NCI-H524 treated with DMSO at 0.1 percent for 48 hours (cell line): ENCODE data around the gene CD2AP.
"Not testable (repeated sequence)": the region's sequence is repeated elsewhere in the genome, so short reads cannot be mapped to it uniquely, and the experiment has no call there.

Experiments
- DNase-seq: peaks from one replicate; lab custom pipeline; 2025; lab: John Stamatoyannopoulos, UW

Gene CD2AP

DNA sequence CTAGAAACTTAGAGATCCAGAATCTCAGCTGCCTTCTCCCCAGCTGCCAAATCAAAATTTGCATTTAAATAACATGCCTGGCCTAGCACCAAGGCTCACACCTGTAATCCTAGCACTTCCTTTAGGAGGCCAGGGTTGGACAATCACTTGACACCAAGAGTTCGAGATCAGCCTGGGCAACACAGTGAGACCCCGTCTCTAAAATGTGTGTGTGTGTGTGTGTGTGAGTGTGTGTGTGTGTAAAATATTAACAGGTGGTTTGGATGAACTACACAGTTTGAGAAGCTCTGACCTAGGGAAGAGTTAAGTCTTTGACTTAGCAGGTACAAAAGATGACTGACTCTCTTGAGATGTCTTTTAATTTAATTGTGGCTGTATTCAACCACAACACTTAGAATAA lies 20.2 kb upstream of the CD2AP start:
- no peak for DNase-seq

DNA sequence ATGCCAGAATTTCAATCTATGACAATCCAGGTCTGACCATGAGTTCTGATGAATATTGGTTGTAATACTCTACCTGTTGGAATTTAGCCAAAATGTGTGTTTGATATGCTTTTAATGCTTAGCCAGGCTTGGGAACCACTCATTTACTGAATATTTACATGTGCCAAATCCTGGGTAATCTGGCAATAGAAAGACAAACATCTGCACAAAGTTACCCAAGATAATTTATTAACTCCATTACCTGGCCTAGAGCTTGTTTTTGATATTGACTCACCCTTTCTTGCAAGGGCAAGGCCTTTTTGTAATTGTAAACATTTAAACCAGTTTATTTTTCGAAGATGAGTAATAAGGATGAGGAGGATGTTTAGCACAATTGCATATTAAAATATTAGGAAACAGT lies 13.5 kb upstream of the CD2AP start:
- DNase-seq = no peak

DNA sequence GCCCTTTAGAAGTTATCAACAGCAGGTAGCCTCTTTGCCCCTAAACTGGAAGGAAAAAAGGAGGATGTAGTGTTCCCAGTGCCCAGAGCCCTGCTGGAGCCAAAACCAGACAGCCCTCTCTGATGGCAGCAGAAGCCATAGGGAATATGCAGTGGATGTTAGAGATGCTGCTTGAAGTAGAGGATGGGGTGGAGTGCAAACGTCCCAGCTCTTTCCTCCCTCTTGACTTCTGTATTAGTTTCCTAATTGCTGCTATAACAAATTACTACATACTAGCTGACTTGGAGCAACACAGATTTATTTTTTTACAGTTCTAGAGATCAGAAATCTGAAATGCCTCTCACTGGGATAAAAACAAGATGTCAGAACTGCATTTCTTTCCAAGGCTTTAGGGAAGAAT lies 12.5 kb upstream of the CD2AP start:
- no peak for DNase-seq

DNA sequence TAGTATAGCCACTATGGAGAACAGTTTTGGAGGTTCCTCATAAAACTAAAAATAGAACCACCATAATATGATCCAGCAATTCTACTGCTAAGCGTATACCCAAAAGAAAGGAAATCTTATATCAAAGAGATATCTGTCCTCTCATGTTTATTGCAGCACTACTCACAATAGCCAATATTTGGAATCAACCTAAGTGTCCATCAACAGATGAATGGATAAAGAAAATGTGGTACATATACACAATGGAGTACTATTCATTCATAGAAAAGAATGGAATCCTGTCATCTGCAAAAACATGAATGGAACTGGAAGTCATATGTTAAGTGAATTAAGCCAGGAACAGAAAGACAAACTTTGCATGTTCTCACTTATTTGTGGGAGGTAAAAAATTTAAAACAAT lies 5.7 kb upstream of the CD2AP start:
- DNase-seq = no peak

DNA sequence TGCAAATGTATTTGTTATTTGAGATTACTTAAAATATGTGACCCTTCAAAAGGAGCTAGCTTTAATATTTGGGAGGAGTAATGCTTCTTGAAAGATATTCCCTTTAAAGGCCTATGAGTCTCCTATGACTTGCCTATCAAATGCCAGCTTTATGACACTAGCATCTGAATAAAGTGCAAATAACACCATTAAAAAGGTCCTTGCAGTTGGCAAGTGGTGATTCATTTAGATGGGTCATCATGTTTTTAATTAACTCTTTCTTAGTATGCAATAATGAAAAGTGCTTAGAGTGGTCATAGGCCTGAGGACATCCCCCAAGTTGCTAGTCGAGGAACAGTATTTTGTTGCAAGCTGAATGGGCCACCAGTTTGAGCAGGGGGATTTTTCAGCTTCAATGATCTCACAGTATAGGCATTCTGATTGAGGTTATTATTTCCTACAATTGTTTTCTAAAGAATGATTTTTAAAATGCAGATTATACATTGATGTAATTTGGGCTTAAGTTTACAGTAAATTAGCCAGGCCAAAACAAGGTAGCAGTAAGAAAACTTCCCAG lies 3.7 kb upstream of the CD2AP start:
- DNase-seq = no peak

DNA sequence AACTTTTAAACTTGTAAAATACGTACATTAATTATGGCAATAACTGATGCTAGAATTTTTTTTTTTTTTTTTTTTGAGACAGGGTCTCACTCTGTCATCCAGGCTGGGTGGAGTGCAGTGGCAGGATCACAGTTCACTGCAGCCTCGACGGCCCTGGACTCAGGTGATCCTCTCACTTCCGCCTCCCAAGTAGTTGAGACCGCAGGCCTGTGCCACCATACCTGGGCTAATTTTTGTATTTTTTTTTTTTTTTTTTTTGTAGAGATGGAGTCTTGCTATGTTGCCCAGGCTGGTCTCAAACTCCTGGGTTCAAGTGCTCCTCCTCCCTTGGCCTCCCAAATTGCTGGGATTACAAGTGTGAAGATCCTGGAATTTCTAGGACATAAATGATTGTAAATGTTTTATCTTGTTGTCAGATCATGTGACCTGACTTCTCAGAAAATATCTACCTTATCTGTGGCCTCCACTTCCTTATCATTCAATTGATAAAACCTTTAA lies 2.2 kb upstream of the CD2AP start:
- DNase-seq = no peak

- no peak for DNase-seq
Measured at GRCh38 chr6:47476781-47477496, 650 bp upstream of the CD2AP start.

- peak; percentile 2 for DNase-seq
Measured at GRCh38 chr6:47478233-47479139, 897 bp downstream of the CD2AP start.

DNA sequence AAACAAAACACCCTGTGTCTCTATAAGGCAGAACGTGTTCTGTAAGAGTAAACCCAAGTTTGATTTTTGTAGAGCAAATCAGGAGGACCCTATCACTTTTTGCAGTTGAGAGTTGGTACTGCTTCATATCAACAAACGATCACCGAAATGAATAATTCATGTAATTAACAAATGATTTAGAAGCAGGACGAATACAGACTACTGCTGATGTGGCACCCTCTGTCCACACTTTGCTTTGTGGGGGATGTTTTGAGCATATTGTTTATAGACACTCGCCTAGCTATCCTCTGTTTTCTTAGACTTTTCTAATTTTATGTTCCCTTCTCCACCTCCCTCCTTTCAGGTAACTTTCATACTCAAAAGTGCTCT lies 1.5 kb downstream of the CD2AP start:
- no peak for DNase-seq

GRCh38 chr6:47479874-47480273 lies 2.3 kb downstream of the CD2AP start:
- no peak for DNase-seq

GRCh38 chr6:47481213-47481612 lies 3.6 kb downstream of the CD2AP start:
- not testable (repeated sequence) for DNase-seq

DNA sequence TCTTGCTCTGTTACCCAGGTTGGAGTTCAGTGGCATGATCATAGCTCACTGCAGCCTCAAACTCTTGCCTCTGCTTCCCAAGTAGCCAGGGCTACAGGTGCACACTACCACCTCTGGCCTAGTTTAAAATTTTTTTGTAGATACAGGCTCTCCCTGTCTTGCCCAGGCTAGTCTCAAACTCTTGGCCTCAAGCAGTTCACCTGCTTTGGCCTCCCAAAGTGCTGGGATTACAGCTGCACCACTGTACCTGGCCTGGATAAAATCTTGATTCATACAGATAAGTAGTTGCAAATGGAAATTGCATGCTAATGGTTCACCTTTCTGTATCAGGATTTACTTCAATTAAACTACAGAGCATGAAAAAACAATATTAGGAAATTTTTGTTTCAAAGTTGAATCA lies 4.2 kb downstream of the CD2AP start:
- no peak for DNase-seq

DNA sequence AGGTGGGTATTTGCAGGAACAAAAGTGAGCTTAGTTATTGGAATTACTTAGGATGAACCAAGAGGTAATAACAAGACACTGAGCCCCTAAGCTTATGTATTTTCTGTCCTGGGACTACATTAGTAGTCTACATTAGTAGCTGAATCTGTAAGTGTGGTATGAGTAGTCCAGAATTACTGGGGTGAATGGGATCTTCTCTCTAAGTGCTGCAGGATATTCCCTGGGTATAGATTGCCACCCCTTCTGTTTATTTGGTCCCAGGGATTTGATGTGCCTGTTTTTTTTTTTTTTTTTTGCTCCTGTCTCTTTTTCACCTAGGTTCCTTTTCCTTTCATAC lies 5.9 kb downstream of the CD2AP start:
- no peak for DNase-seq

DNA sequence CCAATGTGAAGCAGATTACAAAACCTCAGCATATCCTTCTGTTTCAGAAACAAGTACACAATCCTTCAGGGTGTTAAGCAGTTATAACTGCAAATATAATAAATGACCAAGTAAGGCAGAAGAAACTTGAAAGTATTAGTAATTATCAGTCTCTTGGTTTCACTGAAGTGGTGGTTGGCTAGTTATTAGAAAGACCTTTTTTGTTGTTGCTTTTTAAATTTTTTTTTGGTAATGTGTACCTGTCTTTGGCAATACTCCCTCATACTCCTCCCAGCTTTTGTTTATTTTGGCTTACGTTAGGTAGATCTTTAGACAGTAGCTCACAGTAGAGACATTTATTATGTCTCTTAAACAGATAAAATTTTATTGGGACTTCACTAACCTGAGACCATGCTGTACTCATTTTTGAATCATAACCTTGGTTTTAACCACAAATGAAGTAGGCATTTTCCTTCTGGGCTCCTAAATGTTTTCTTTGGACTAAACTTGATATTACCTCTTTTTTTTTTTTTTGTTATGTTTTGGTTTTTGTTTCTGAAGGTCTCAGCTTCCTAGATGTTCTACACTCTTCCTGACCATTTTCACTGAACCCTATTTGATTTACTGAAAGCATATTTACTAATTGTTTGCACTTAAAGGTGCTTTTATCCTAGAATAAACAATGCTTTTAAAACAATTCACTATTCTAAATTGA lies 6.4 kb downstream of the CD2AP start:
- DNase-seq = no peak

GRCh38 chr6:47484616-47485015 lies 7.0 kb downstream of the CD2AP start:
- no peak for DNase-seq

- no peak for DNase-seq
Measured at GRCh38 chr6:47485083-47485482, 7.5 kb downstream of the CD2AP start.

GRCh38 chr6:47485491-47486135 lies 8.0 kb downstream of the CD2AP start:
- no peak for DNase-seq

- no peak for DNase-seq
Measured at GRCh38 chr6:47489995-47490394, 12.4 kb downstream of the CD2AP start.

- DNase-seq = no peak
Measured at GRCh38 chr6:47490676-47491075, 13.1 kb downstream of the CD2AP start.

GRCh38 chr6:47492355-47492754 lies 14.8 kb downstream of the CD2AP start:
- no peak for DNase-seq

DNA sequence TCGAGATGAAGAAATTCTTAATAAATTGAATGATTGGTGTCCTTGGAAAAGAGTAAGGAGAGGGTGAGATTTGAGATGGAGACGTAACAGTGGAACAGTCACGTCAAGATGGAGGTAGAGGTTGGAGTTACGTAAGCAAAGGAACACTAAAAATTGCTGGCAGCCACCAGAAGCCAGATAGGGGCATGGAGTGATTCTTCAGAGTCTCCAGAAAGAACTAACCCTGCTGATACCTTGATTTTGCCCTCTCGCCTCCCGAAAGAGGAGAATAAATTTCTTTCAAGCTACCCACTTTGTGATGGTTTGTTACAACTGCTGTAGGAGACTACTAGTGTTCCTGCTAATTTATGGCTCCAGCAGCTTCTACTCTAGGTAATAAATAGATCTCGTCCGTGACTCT lies 17.6 kb downstream of the CD2AP start:
- no peak for DNase-seq

GRCh38 chr6:47495954-47496545 lies 18.5 kb downstream of the CD2AP start:
- no peak for DNase-seq
